Heart left ventricle (tissue), 16 donors: ENCODE results near the gene CERT1. TPM values are rescaled to one million over a fixed set of nuclear protein-coding genes. Genes with fewer than 3 reads are reported as not detected.

Experiments
- ATAC-seq, 4 donors: fragments of 200-7000 bp; cut with Tn5 transposase; one replicate each; pipeline ENCODE4 v1.9.1; 2020 to 2022; ENCODE audit warnings: moderate library complexity in 4 of 4, mild to moderate bottlenecking in 3 of 4, moderate number of reproducible peaks in 1 of 4
- DNase-seq, 5 donors: peaks; one replicate each; pipeline ENCODE4 v3.0.0-alpha.2; 2020
- H3K27ac ChIP-seq, 12 donors: fragments of 200-600 bp; sonication (generic) in 4 of 12; one replicate each; pipeline versions ENCODE4 v1.5.0 to v1.8.0; 2016 to 2022; ENCODE audit warnings: mild to moderate bottlenecking in 2 of 12
- H3K27me3 ChIP-seq, 9 donors: fragments of 200-600 bp; sonication (generic) in 2 of 9; one replicate each; pipeline versions ENCODE4 v1.5.1 to v1.8.0; 2016 to 2022; ENCODE audit warnings: mild to moderate bottlenecking in 3 of 9
- H3K36me3 ChIP-seq, 9 donors: fragments of 200-600 bp; sonication (generic) in 2 of 9; one replicate each; pipeline versions ENCODE4 v1.5.0 to v1.8.0; 2018 to 2022; ENCODE audit warnings: mild to moderate bottlenecking in 2 of 9
- H3K4me1 ChIP-seq, 12 donors: fragments of 200-600 bp; sonication (generic) in 4 of 12; one replicate each; pipeline versions ENCODE4 v1.5.0 to v1.8.0; 2016 to 2022; ENCODE audit warnings: mild to moderate bottlenecking in 3 of 12
- H3K4me3 ChIP-seq, 12 donors: fragments of 200-600 bp; sonication (generic) in 4 of 12; one replicate each; pipeline versions ENCODE4 v1.5.0 to v1.8.0; 2017 to 2022; ENCODE audit warnings: mild to moderate bottlenecking in 9 of 12, moderate library complexity in 4 of 12
- H3K9me3 ChIP-seq, 12 donors: fragments of 200-600 bp; sonication (generic) in 4 of 12; one replicate each; pipeline versions ENCODE4 v1.5.0 to v1.8.0; 2016 to 2022; ENCODE audit warnings: mild to moderate bottlenecking in 1 of 12
- CTCF ChIP-seq, 12 donors: fragments of 200-600 bp; sonication (generic) in 4 of 12; IDR thresholded peaks; one replicate each; pipeline versions ENCODE4 v1.5.0 to v1.8.0; 2018 to 2022; ENCODE audit warnings: antibody characterized with exemption in 12 of 12, mild to moderate bottlenecking in 5 of 12
- POLR2A ChIP-seq, 2 donors: fragments of 450-650 bp; IDR thresholded peaks; one replicate each; pipeline ENCODE4 v1.6.1; 2017; ENCODE audit warnings: antibody characterized with exemption in 2 of 2, mild to moderate bottlenecking in 2 of 2, moderate library complexity in 2 of 2
- WGBS, 4 donors: extraction: QIAGEN DNeasy Blood & Tissue Kit in 2 of 4; methylation state at CpG; one replicate each; pipeline versions ENCODE4 v1.1.5 to v1.1.7; 2013 to 2018; 5-methylcytosine and 5-hydroxymethylcytosine counted together
- intact Hi-C, 10 donors: fragments of 100-400 bp; cut with DNase I; formaldehyde crosslinking; loops; one replicate each; pipeline versions ENCODE4 v1.11.1 to v1.14.2; 2022
- polyA plus RNA-seq, 2 donors: library from polyadenylated mRNA; stranded (reverse); fragments of 200-250 nt; gene quantifications; one replicate each; pipeline ENCODE4 v1.2.3, GENCODE V29; 2013
- total RNA-seq, 9 donors: library from RNA; depleted of rRNA in 2 of 9; stranded (reverse); fragments of >200 nt in 2 of 9; fragmentation: NEBNext Ultra II Directional in 3 of 9; extraction: Animal tissue kit (Norgen Biotek cat#: 25700) in 3 of 9; gene quantifications; one replicate each; pipeline versions ENCODE4 v1.1.0 to v1.2.4, GENCODE V29; 2016 to 2023
- donor health status: ischemic (EF 13 %, LVEDD 7.1; RV severe dilation, severe dysfunction).
- donor health status: healthy with polysubstance abuse.
- donor health status: DM: no; HTN: yes; CAD: no.
- donor health status: DM: no; HTN: no; CAD: no.
- donor health status: ischemic (EF 25% LVEDD 6.9; RV normal size, moderate dysfunction).
- donor health status: ischemic (EF 25% LVEDD 5.7; RV mildly dilated, moderate dysfunction).
- donor health status: healthy.
- donor health status: DM: yes; HTN: yes; CAD: no.
- donor health status: ischemic (EF 35%, LVEDD 5.7; RV mildly dilated, moderate dysfunction).
- donor health status: nonischemic (EF 11% LVEDD 7.7; RV severe dilation, severe dysfunction).
- donor health status: DM: yes; HTN: yes; CAD: no.
- donor health status: PGD.
- donor health status: ischemic (EF 29% LVEDD 5.4; RV normal size, mild dysfunction).
- donor health status: nonischemic (EF 23%, LVEDD 6.1; RV moderate dilation, normal function).

The CERT1 gene
- total and polyA plus RNA-seq, 11 donors: 6.7 to 57.6 (median 27.3) TPM

GRCh38 chr5:75460942-75461610, 50.4 kb downstream of the CERT1 start:
- Histone ChIP-seq H3K4me1 (peaks cover 0 to 47% (median 18%) of the 10 kb centered on the region in 12 donors), H3K27ac (no peak overlapping the region), H3K36me3 (peaks cover 0 to 10% (median 0%) of the 10 kb centered on the region in 9 donors), H3K9me3 (no peaks in the 10 kb centered on the region), H3K4me3 (no peak overlapping the region), H3K27me3 (no peaks in the 10 kb centered on the region)
- intact Hi-C loops: no loop called here
- no peak for TF ChIP-seq POLR2A (IDR thresholded peaks at IDR 0.05)
- TF ChIP-seq CTCF (IDR thresholded peaks at IDR 0.05): no peak
- DNase-seq (no peak), ATAC-seq (no peak)
- 72 to 77% (median 76%) methylated on average over 8 of the region's 8 CpGs for WGBS, 4 donors

GRCh38 chr5:75460532-75460931, 50.9 kb downstream of the CERT1 start:
- intact Hi-C loops: no loop called here
- 63 to 75% (median 67%) methylated on average over 2 of the region's 2 CpGs for WGBS, 4 donors
- no peak for TF ChIP-seq CTCF (IDR thresholded peaks at IDR 0.05)
- TF ChIP-seq POLR2A (IDR thresholded peaks at IDR 0.05): no peak
- no peaks in the 10 kb centered on the region for H3K9me3 ChIP-seq
- peaks cover 0 to 10% (median 0%) of the 10 kb centered on the region in 9 donors for H3K36me3 ChIP-seq
- no peak overlapping the region for H3K27ac ChIP-seq
- H3K27me3 ChIP-seq: no peaks in the 10 kb centered on the region
- peaks cover 0 to 41% (median 13%) of the 10 kb centered on the region in 12 donors for H3K4me1 ChIP-seq
- H3K4me3 ChIP-seq: no peak overlapping the region
- DNase-seq (no peak), ATAC-seq (no peak)

- peaks cover 0 to 19% (median 0%) of the 10 kb centered on the region in 12 donors for H3K4me1 ChIP-seq
- H3K4me3 ChIP-seq: no peak overlapping the region
- intact Hi-C loops: no loop called here
- peaks cover 0 to 24% (median 4%) of the 10 kb centered on the region in 9 donors for H3K36me3 ChIP-seq
- DNase-seq (no peak), ATAC-seq (no peak)
- no peak overlapping the region for H3K27ac ChIP-seq
- TF ChIP-seq POLR2A (IDR thresholded peaks at IDR 0.05) (no peak), CTCF (IDR thresholded peaks at IDR 0.05) (no peak)
- H3K27me3 ChIP-seq: no peaks in the 10 kb centered on the region
- WGBS, 4 donors: 91 to 96% (median 93%) methylated on average over 8 of the region's 8 CpGs
- H3K9me3 ChIP-seq: no peaks in the 10 kb centered on the region
Measured at GRCh38 chr5:75457691-75458090, 53.7 kb downstream of the CERT1 start.

- Histone ChIP-seq H3K27me3 (no peaks in the 10 kb centered on the region), H3K4me3 (no peak overlapping the region), H3K36me3 (peaks cover 0 to 24% (median 4%) of the 10 kb centered on the region in 9 donors), H3K4me1 (peaks cover 0 to 18% (median 0%) of the 10 kb centered on the region in 12 donors), H3K9me3 (no peaks in the 10 kb centered on the region), H3K27ac (no peak overlapping the region)
- ATAC-seq (no peak), DNase-seq (no peak)
- WGBS, 4 donors: 95 to 100% (median 99%) methylated on average over 1 of the region's 1 CpG
- TF ChIP-seq POLR2A (IDR thresholded peaks at IDR 0.05) (no peak), CTCF (IDR thresholded peaks at IDR 0.05) (no peak)
- intact Hi-C loops: no loop called here
Measured at GRCh38 chr5:75457161-75457560, 54.3 kb downstream of the CERT1 start.
